Mammary epithelial cell (primary cell): ENCODE results near the gene OR6P1.

ENCODE experiments used
- CTCF ChIP-seq, 2 donors: IDR thresholded peaks in 1 of 2; conservative IDR thresholded peaks in 1 of 2; 2 replicates each; pipeline ENCODE4 v1.5.1; 2011 to 2012; ENCODE audit warnings: inconsistent platforms in 2 of 2, low read length in 2 of 2, mild to moderate bottlenecking in 2 of 2, control low read depth in 1 of 2, low read depth in 1 of 2; ENCODE audit not compliant: insufficient read depth in 1 of 2; ENCODE audit errors: extremely low read depth in 1 of 2
- EZH2 ChIP-seq: IDR thresholded peaks from 2 replicates; pipeline ENCODE4 v1.6.1; 2012; ENCODE audit warnings: low read length, inconsistent platforms, borderline replicate concordance

DNA sequence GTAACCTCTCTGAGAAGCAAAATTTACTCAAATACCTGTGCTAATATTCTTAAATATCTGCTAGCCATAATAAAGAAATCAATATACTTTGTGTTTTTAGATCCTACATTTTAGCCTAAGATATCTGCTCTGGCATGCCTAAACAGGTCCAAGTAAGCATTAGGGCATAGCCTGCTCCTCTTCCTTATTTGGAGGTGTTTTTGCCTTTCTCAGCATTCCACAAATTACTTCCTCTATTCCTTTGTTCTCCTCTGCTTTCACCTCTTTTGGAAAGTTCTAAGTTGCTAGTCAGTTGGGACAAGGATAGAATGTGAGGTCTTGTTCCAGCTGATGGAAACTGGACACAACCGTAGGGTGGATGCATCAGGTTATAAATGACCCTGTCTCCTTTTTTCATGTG lies 16.6 kb upstream of the OR6P1 start:
- TF ChIP-seq CTCF (conservative IDR thresholded peaks at IDR 0.05 in 1 of 2, IDR thresholded peaks at IDR 0.05 in 1 of 2; ENCODE audit: extremely low read depth in 1 of 2, insufficient read depth in 1 of 2, low read depth in 1 of 2, low read length in 2 of 2) (no peak), EZH2 (no peak)
